Measurements from ENCODE around the gene TM9SF4.

The TM9SF4 gene

DNA sequence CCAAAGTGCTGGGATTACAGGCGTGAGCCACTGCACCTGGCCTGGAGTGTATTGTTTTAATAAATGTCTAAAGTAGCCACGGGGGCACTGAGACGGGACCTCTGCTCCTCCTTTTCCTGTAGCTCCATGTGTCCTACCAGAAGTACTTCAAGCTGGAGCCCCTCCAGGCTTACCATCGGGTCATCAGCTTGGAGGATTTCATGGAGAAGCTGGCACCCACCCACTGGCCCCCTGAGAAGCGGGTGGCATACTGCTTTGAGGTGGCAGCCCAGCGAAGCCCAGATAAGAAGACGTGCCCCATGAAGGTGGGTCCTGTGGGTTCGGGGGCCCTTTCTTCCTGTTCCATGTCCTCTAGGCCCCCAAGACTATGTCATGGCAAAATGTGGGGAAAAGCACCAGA is 105.6 kb downstream of the TM9SF4 start:
- Histone ChIP-seq H3K4me3 (replicated peaks; ENCODE audit: insufficient read depth, low read length) (no peak overlapping the region), H3K27ac (replicated peaks) (no peak overlapping the region), H3K27me3 (ENCODE audit: insufficient read depth, poor library complexity, severe bottlenecking) (no peaks in the 10 kb centered on the region)
- TF ChIP-seq GABPA (IDR thresholded peaks at IDR 0.05; ENCODE audit: low read depth) (no peak), SPI1 (IDR thresholded peaks at IDR 0.05; ENCODE audit: borderline replicate concordance, low read depth) (no peak), POLR2AphosphoS5 (IDR thresholded peaks at IDR 0.05; ENCODE audit: low read depth) (no peak)
- TF ChIP-seq, protein P1, sequence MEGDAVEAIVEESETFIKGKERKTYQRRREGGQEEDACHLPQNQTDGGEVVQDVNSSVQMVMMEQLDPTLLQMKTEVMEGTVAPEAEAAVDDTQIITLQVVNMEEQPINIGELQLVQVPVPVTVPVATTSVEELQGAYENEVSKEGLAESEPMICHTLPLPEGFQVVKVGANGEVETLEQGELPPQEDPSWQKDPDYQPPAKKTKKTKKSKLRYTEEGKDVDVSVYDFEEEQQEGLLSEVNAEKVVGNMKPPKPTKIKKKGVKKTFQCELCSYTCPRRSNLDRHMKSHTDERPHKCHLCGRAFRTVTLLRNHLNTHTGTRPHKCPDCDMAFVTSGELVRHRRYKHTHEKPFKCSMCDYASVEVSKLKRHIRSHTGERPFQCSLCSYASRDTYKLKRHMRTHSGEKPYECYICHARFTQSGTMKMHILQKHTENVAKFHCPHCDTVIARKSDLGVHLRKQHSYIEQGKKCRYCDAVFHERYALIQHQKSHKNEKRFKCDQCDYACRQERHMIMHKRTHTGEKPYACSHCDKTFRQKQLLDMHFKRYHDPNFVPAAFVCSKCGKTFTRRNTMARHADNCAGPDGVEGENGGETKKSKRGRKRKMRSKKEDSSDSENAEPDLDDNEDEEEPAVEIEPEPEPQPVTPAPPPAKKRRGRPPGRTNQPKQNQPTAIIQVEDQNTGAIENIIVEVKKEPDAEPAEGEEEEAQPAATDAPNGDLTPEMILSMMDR (IDR thresholded peaks at IDR 0.05; ENCODE audit: insufficient read depth, low read length) = no peak
- TF ChIP-seq, protein P2, sequence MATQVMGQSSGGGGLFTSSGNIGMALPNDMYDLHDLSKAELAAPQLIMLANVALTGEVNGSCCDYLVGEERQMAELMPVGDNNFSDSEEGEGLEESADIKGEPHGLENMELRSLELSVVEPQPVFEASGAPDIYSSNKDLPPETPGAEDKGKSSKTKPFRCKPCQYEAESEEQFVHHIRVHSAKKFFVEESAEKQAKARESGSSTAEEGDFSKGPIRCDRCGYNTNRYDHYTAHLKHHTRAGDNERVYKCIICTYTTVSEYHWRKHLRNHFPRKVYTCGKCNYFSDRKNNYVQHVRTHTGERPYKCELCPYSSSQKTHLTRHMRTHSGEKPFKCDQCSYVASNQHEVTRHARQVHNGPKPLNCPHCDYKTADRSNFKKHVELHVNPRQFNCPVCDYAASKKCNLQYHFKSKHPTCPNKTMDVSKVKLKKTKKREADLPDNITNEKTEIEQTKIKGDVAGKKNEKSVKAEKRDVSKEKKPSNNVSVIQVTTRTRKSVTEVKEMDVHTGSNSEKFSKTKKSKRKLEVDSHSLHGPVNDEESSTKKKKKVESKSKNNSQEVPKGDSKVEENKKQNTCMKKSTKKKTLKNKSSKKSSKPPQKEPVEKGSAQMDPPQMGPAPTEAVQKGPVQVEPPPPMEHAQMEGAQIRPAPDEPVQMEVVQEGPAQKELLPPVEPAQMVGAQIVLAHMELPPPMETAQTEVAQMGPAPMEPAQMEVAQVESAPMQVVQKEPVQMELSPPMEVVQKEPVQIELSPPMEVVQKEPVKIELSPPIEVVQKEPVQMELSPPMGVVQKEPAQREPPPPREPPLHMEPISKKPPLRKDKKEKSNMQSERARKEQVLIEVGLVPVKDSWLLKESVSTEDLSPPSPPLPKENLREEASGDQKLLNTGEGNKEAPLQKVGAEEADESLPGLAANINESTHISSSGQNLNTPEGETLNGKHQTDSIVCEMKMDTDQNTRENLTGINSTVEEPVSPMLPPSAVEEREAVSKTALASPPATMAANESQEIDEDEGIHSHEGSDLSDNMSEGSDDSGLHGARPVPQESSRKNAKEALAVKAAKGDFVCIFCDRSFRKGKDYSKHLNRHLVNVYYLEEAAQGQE (IDR thresholded peaks at IDR 0.05; ENCODE audit: insufficient replicate concordance, low read depth) = no peak
- DNase-seq (ENCODE audit: low read depth in 1 of 2, low spot score in 1 of 2) = no peak

DNA sequence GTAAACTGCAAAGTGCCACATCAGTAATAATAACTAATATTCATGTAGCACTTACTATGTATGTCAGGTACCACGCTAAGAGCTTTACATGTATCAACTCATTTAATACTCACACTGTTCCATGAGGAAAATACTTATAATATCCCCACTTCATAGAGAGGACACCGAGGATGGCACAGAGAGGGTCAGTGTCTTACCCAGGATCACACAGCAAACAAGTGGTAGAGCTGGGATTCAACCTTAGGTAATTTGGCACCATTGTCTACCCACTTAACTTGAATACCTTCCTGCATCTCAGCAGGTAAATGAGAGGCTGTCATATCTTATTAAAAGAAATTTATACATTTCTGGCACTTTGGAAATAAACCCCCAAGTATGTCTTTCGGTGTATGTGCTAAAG is 106.2 kb downstream of the TM9SF4 start:
- TF ChIP-seq GABPA (IDR thresholded peaks at IDR 0.05; ENCODE audit: low read depth) (no peak), SPI1 (IDR thresholded peaks at IDR 0.05; ENCODE audit: borderline replicate concordance, low read depth) (no peak), POLR2AphosphoS5 (IDR thresholded peaks at IDR 0.05; ENCODE audit: low read depth) (no peak)
- TF ChIP-seq, protein P1 (IDR thresholded peaks at IDR 0.05; ENCODE audit: insufficient read depth, low read length) = no peak
- TF ChIP-seq, protein P2 (IDR thresholded peaks at IDR 0.05; ENCODE audit: insufficient replicate concordance, low read depth) = no peak
- Histone ChIP-seq H3K27ac (replicated peaks) (no peak overlapping the region), H3K27me3 (ENCODE audit: insufficient read depth, poor library complexity, severe bottlenecking) (no peaks in the 10 kb centered on the region), H3K4me3 (replicated peaks; ENCODE audit: insufficient read depth, low read length) (no peak overlapping the region)
- no peak for DNase-seq (ENCODE audit: low read depth in 1 of 2, low spot score in 1 of 2)

DNA sequence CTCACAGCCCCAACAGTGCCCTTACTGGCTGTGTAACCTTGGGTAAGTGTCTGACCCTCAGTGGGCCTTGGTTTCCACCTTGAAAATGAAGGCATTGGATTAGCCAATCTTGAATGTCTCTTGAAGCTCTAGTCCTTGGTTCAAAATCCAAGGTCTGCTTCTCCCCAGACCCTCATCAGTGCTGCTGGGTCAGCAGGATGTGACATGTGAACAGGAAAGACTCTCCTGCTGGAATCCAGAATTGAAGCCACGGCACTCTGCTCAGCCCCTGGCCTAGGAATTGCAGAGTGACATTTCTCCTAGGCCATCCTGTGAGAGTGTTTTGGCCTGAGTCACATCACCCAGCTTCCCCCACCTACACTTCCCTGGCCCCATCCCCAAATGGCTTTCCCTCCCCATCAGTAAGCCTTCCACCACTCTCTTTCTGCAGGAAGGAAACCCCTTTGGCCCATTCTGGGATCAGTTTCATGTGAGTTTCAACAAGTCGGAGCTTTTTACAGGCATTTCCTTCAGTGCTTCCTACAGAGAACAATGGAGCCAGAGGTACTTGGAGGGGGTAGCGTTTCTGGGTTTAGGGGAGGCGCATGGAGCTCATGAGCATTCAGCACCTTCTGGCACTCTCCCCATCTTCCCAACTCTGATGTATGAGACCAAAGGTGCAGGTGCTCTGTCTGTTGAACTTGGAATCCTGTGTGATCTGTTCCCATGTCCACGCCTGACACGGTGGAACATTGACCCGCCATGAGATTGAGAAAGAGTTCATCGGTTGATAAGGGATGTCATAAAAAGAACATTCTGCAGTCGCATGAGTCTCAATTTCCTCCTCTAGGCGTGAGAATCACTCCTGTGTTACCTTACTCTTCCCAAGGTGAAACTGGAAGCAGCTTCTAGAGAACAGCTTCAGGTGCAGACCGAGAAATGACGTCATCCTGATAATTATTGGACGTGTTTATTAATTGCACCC is 106.9 kb downstream of the TM9SF4 start:
- no peak overlapping the region for H3K4me3 ChIP-seq (replicated peaks; ENCODE audit: insufficient read depth, low read length)
- H3K27me3 ChIP-seq (ENCODE audit: insufficient read depth, poor library complexity, severe bottlenecking) = no peaks in the 10 kb centered on the region
- no peak overlapping the region for H3K27ac ChIP-seq (replicated peaks)
- DNase-seq (ENCODE audit: low read depth in 1 of 2, low spot score in 1 of 2) = no peak
- TF ChIP-seq SPI1 (IDR thresholded peaks at IDR 0.05; ENCODE audit: borderline replicate concordance, low read depth) (no peak), GABPA (IDR thresholded peaks at IDR 0.05; ENCODE audit: low read depth) (no peak), POLR2AphosphoS5 (IDR thresholded peaks at IDR 0.05; ENCODE audit: low read depth) (no peak)
- TF ChIP-seq, protein P2 (IDR thresholded peaks at IDR 0.05; ENCODE audit: insufficient replicate concordance, low read depth) = no peak
- TF ChIP-seq, protein P1 (IDR thresholded peaks at IDR 0.05; ENCODE audit: insufficient read depth, low read length) = no peak

Measured in HL-60 (cell line).